ENCODE results near the gene ENOX1. TPM values are rescaled to one million over a fixed set of nuclear protein-coding genes. Genes with fewer than 3 reads are reported as not detected.

ENOX1 gene
- total RNA-seq, 2 donors from 2014 or later = 1.3 to 2.4 TPM

GRCh38 chr13:43360892-43361610 lies 425.7 kb downstream of the ENOX1 start:
- Histone ChIP-seq H3K27me3 (no peaks in the 10 kb centered on the region), H3K27ac (no peak overlapping the region), H3K4me1 (peaks cover 0 to 16% of the 10 kb centered on the region in 2 donors), H3K4me3 (no peak overlapping the region), H3K9me3 (no peaks in the 10 kb centered on the region), H3K36me3 (no peaks in the 10 kb centered on the region)
- no peak for TF ChIP-seq CTCF (IDR thresholded peaks at IDR 0.05)
- DNase-seq (ENCODE audit: low spot score) = no peak

GRCh38 chr13:43360171-43360570 lies 426.6 kb downstream of the ENOX1 start:
- Histone ChIP-seq H3K4me1 (peaks cover 0 to 16% of the 10 kb centered on the region in 2 donors), H3K27me3 (no peaks in the 10 kb centered on the region), H3K27ac (no peak overlapping the region), H3K36me3 (no peaks in the 10 kb centered on the region), H3K4me3 (no peak overlapping the region), H3K9me3 (no peaks in the 10 kb centered on the region)
- DNase-seq (ENCODE audit: low spot score) = no peak
- TF ChIP-seq CTCF (IDR thresholded peaks at IDR 0.05) = no peak

GRCh38 chr13:43359536-43359935 lies 427.2 kb downstream of the ENOX1 start:
- Histone ChIP-seq H3K4me1 (peaks cover 0 to 12% of the 10 kb centered on the region in 2 donors), H3K4me3 (no peak overlapping the region), H3K36me3 (no peaks in the 10 kb centered on the region), H3K27ac (no peak overlapping the region), H3K27me3 (no peaks in the 10 kb centered on the region), H3K9me3 (no peaks in the 10 kb centered on the region)
- no peak for DNase-seq (ENCODE audit: low spot score)
- TF ChIP-seq CTCF (IDR thresholded peaks at IDR 0.05) = no peak

- Histone ChIP-seq H3K27ac (peak overlapping the region in 1 of 2 donors; percentile 25), H3K27me3 (no peaks in the 10 kb centered on the region), H3K9me3 (no peaks in the 10 kb centered on the region), H3K36me3 (no peaks in the 10 kb centered on the region), H3K4me3 (no peak overlapping the region), H3K4me1 (peaks cover 0 to 12% of the 10 kb centered on the region in 2 donors)
- TF ChIP-seq CTCF (IDR thresholded peaks at IDR 0.05) = no peak
- no peak for DNase-seq (ENCODE audit: low spot score)
Measured at GRCh38 chr13:43357564-43357963, 429.2 kb downstream of the ENOX1 start.

- Histone ChIP-seq H3K9me3 (no peaks in the 10 kb centered on the region), H3K27ac (no peak overlapping the region), H3K36me3 (no peaks in the 10 kb centered on the region), H3K27me3 (no peaks in the 10 kb centered on the region), H3K4me3 (no peak overlapping the region), H3K4me1 (peaks cover 0 to 12% of the 10 kb centered on the region in 2 donors)
- DNase-seq (ENCODE audit: low spot score) = no peak
- no peak for TF ChIP-seq CTCF (IDR thresholded peaks at IDR 0.05)
Measured at GRCh38 chr13:43356567-43356966, 430.2 kb downstream of the ENOX1 start.

- Histone ChIP-seq H3K27me3 (no peaks in the 10 kb centered on the region), H3K27ac (no peak overlapping the region), H3K4me3 (no peak overlapping the region), H3K9me3 (no peaks in the 10 kb centered on the region), H3K4me1 (peaks cover 0 to 12% of the 10 kb centered on the region in 2 donors), H3K36me3 (no peaks in the 10 kb centered on the region)
- DNase-seq (ENCODE audit: low spot score) = no peak
- no peak for TF ChIP-seq CTCF (IDR thresholded peaks at IDR 0.05)
Measured at GRCh38 chr13:43355774-43356173, 431.0 kb downstream of the ENOX1 start.
